ENCODE measurements around the gene SHMT1. TPM values are rescaled to one million over a fixed set of nuclear protein-coding genes. Genes with fewer than 3 reads are reported as not detected.

SHMT1 gene
- polyA plus RNA-seq, 1 donor (not counting 4 experiments of a cell fraction or from before 2014, with no cell fraction given) = 15.7 TPM

DNA sequence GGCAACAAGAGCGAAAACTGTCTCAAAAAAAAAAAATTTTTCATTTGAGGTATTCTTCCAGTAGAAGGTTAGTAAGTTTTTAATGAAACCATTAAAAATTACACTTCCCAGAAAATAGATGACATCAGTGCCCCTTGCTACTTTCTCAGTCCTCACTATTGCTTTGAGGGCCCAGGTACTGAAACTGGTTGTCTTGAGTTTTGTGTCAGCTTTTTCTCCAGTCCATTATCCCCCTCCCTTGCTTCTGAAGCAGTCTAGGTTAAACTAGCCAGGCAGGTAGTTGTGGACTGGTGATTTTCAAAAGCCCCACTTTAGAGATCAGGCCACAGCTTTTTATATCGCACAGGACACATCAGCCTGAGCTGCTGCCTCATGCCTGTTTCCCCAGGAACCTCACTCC is 37.3 kb downstream of the SHMT1 start:
- FAIRE-seq (no peak), DNase-seq (ENCODE audit: low read depth, low spot score) (no peak)
- H3K27me3 ChIP-seq (ENCODE audit: control insufficient read depth, extremely low read depth, insufficient read depth, low read length) = no peaks in the 10 kb centered on the region
- peaks cover 26 to 29% of the 10 kb centered on the region in 2 experiments for H3K36me3 ChIP-seq (ENCODE audit: control insufficient read depth in 2 of 2, extremely low read depth in 1 of 2, insufficient read depth in 2 of 2, low read length in 2 of 2)
- no peak overlapping the region for H3K27ac ChIP-seq (ENCODE audit: control insufficient read depth, insufficient read depth, low read length)
- peaks cover 1% of the 10 kb centered on the region for H3K79me2 ChIP-seq (ENCODE audit: control insufficient read depth, insufficient read depth, low read length)
- H3K4me3 ChIP-seq (ENCODE audit: control insufficient read depth in 2 of 3, extremely low read depth in 1 of 3, insufficient read depth in 2 of 3, low read depth in 1 of 3, low read length in 3 of 3) = no peak overlapping the region
- H3K9ac ChIP-seq (ENCODE audit: control insufficient read depth, extremely low read depth, insufficient read depth, low read length) = no peak overlapping the region
- H3K4me2 ChIP-seq (ENCODE audit: control insufficient read depth, extremely low read depth, insufficient read depth, low read depth, low read length) = no peak overlapping the region
- no peaks in the 10 kb centered on the region for H3K9me3 ChIP-seq (ENCODE audit: control insufficient read depth, low read depth, low read length)
- H4K20me1 ChIP-seq (ENCODE audit: control insufficient read depth, extremely low read depth, insufficient read depth, low read length) = no peaks in the 10 kb centered on the region
- H2AFZ ChIP-seq (ENCODE audit: control insufficient read depth, low read length) = no peak overlapping the region
- no peaks in the 10 kb centered on the region for H3K4me1 ChIP-seq (ENCODE audit: control insufficient read depth, extremely low read depth, insufficient read depth, low read length)
- H3K9me1 ChIP-seq (ENCODE audit: control insufficient read depth, extremely low read depth, insufficient read depth, low read length) = no peaks in the 10 kb centered on the region
- dilution Hi-C loops (cut with MboI; ENCODE audit: extremely low pct_ligation_motif_present, low sequenced_read_pairs) = no loop called here
- TF ChIP-seq, protein P1, sequence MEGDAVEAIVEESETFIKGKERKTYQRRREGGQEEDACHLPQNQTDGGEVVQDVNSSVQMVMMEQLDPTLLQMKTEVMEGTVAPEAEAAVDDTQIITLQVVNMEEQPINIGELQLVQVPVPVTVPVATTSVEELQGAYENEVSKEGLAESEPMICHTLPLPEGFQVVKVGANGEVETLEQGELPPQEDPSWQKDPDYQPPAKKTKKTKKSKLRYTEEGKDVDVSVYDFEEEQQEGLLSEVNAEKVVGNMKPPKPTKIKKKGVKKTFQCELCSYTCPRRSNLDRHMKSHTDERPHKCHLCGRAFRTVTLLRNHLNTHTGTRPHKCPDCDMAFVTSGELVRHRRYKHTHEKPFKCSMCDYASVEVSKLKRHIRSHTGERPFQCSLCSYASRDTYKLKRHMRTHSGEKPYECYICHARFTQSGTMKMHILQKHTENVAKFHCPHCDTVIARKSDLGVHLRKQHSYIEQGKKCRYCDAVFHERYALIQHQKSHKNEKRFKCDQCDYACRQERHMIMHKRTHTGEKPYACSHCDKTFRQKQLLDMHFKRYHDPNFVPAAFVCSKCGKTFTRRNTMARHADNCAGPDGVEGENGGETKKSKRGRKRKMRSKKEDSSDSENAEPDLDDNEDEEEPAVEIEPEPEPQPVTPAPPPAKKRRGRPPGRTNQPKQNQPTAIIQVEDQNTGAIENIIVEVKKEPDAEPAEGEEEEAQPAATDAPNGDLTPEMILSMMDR (optimal IDR thresholded peaks at IDR 0.05 in 1 of 3, IDR thresholded peaks at IDR 0.05 in 1 of 3, conservative IDR thresholded peaks at IDR 0.05 in 1 of 3; ENCODE audit: extremely low read depth in 1 of 3, insufficient read depth in 2 of 3, low read length in 3 of 3) = no peak
- TF ChIP-seq EZH2 (IDR thresholded peaks at IDR 0.05; ENCODE audit: low read length) = no peak

DNA sequence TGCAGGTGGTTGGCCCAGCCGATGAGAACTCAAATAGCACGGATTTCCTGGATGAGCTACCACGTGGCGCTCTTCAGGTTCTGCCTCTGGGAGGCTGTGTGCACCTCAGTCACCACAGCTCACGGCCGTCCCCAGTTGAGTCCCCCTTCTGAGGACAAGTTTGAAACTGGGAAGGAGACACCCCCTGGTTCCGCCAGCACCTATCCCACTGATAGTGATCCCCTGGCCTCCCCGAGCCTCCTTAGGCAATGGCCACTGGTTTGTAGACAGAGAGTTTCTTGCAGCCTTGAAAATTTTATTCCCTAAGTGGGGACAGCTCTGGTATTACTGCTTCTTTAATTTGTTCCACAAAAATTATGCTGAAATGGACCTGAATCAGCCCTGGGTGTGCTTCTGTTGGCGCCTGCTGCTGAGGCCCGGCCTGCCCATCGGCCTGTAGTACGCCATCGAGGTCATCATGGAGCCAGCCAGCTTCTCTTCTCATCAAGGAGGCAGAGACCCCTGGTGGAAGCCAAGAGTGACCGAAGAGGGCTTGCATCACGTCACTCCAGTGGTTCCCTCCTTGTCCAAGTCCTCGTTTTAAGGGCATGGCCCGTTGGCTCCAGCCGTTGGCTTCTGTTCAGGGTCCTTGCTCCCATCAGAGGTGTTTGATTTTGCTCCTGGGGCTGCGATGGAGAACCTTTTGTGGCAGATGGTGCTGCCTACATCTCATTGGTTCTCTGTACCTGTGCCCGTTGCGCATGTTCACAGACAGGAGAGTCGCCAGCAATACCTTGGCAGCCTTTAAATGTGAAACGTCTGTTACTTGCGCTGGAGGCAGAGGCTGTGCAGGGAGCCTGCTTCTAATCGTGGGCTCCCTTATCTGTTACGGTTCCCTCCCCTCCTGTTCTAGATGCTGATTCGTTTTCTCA is 39.0 kb downstream of the SHMT1 start:
- peaks cover 29 to 32% of the 10 kb centered on the region in 2 experiments for H3K36me3 ChIP-seq (ENCODE audit: control insufficient read depth in 2 of 2, extremely low read depth in 1 of 2, insufficient read depth in 2 of 2, low read length in 2 of 2)
- TF ChIP-seq, protein P1 (optimal IDR thresholded peaks at IDR 0.05 in 1 of 3, IDR thresholded peaks at IDR 0.05 in 1 of 3, conservative IDR thresholded peaks at IDR 0.05 in 1 of 3; ENCODE audit: extremely low read depth in 1 of 3, insufficient read depth in 2 of 3, low read length in 3 of 3) = no peak
- no peak for TF ChIP-seq EZH2 (IDR thresholded peaks at IDR 0.05; ENCODE audit: low read length)
- H3K27me3 ChIP-seq (ENCODE audit: control insufficient read depth, extremely low read depth, insufficient read depth, low read length) = no peaks in the 10 kb centered on the region
- peaks cover 17% of the 10 kb centered on the region for H3K79me2 ChIP-seq (ENCODE audit: control insufficient read depth, insufficient read depth, low read length)
- no peak overlapping the region for H3K4me3 ChIP-seq (ENCODE audit: control insufficient read depth in 2 of 3, extremely low read depth in 1 of 3, insufficient read depth in 2 of 3, low read depth in 1 of 3, low read length in 3 of 3)
- H3K27ac ChIP-seq (ENCODE audit: control insufficient read depth, insufficient read depth, low read length) = no peak overlapping the region
- no peak overlapping the region for H3K4me2 ChIP-seq (ENCODE audit: control insufficient read depth, extremely low read depth, insufficient read depth, low read depth, low read length)
- H3K9me1 ChIP-seq (ENCODE audit: control insufficient read depth, extremely low read depth, insufficient read depth, low read length) = no peaks in the 10 kb centered on the region
- peaks cover 8% of the 10 kb centered on the region for H4K20me1 ChIP-seq (ENCODE audit: control insufficient read depth, extremely low read depth, insufficient read depth, low read length)
- no peak overlapping the region for H2AFZ ChIP-seq (ENCODE audit: control insufficient read depth, low read length)
- H3K9ac ChIP-seq (ENCODE audit: control insufficient read depth, extremely low read depth, insufficient read depth, low read length) = no peak overlapping the region
- dilution Hi-C loops (cut with MboI; ENCODE audit: extremely low pct_ligation_motif_present, low sequenced_read_pairs) = no loop called here
- DNase-seq (ENCODE audit: low read depth, low spot score) (no peak), FAIRE-seq (no peak)
- H3K4me1 ChIP-seq (ENCODE audit: control insufficient read depth, extremely low read depth, insufficient read depth, low read length) = peaks cover 2% of the 10 kb centered on the region
- no peaks in the 10 kb centered on the region for H3K9me3 ChIP-seq (ENCODE audit: control insufficient read depth, low read depth, low read length)
